Kidney (tissue), 14 donors: Measurements from ENCODE around the gene FARS2. TPM values are rescaled to one million over a fixed set of nuclear protein-coding genes. Genes with fewer than 3 reads are reported as not detected.

ENCODE experiments used
- DNase-seq, 5 donors: peaks; one replicate each; pipeline ENCODE4 v3.0.0-alpha.2; 2013 to 2020
- FAIRE-seq: peaks from 2 replicates; lab custom pipeline; 2012; peaks lifted over from hg19 to GRCh38; lab: Jason Lieb, UNC
- H3K27ac ChIP-seq, 2 donors: one replicate each; pipeline ENCODE4 v1.7.0; 2013; ENCODE audit warnings: low read depth in 2 of 2, low read length in 2 of 2, inconsistent platforms in 1 of 2
- H3K27me3 ChIP-seq: one replicate; pipeline ENCODE4 v1.7.1; 2013; ENCODE audit warnings: low read length, inconsistent platforms; ENCODE audit not compliant: control insufficient read depth, insufficient read depth
- H3K36me3 ChIP-seq, 3 donors: one replicate each; pipeline versions ENCODE4 v1.7.0 to v1.7.1; 2013; ENCODE audit warnings: low read length in 3 of 3, control low read depth in 1 of 3, inconsistent platforms in 1 of 3; ENCODE audit not compliant: insufficient read depth in 3 of 3, control insufficient read depth in 2 of 3
- H3K4me1 ChIP-seq, 3 donors: one replicate each; pipeline versions ENCODE4 v1.7.0 to v1.7.1; 2013; ENCODE audit warnings: low read length in 3 of 3, inconsistent platforms in 1 of 3, low read depth in 1 of 3; ENCODE audit not compliant: control insufficient read depth in 2 of 3, insufficient read depth in 2 of 3
- H3K4me3 ChIP-seq, 3 donors: one replicate each; pipeline versions ENCODE4 v1.7.0 to v1.8.1; 2013; ENCODE audit warnings: low read length in 3 of 3, control low read depth in 1 of 3, inconsistent platforms in 1 of 3
- H3K9ac ChIP-seq, 3 donors: one replicate each; pipeline versions ENCODE4 v1.7.0 to v1.7.1; 2013; ENCODE audit warnings: low read length in 3 of 3, control low read depth in 1 of 3, inconsistent platforms in 1 of 3
- H3K9me3 ChIP-seq, 3 donors: one replicate each; pipeline versions ENCODE4 v1.7.0 to v1.7.1; 2013; ENCODE audit warnings: low read length in 3 of 3, control low read depth in 1 of 3, inconsistent platforms in 1 of 3; ENCODE audit not compliant: control insufficient read depth in 2 of 3, insufficient read depth in 1 of 3
- intact Hi-C: fragments of 100-400 bp; cut with DNase I; formaldehyde crosslinking; loops from one replicate; pipeline ENCODE4 v1.11.1; 2022
- polyA plus RNA-seq: library from polyadenylated mRNA; stranded (reverse); fragments of 350-450 nt; fragmentation: Illumina TruSeq; extraction: RNeasy Lipid Tissue Mini Kit (QIAGEN cat#74804); gene quantifications from one replicate; pipeline ENCODE4 v1.2.3, GENCODE V29; 2014; ENCODE audit warnings: low read depth, low replicate concordance; ENCODE audit not compliant: insufficient read depth
- total RNA-seq: library from RNA; stranded (reverse); fragmentation: NEBNext Ultra II Directional; extraction: Animal tissue kit (Norgen Biotek cat#: 25700); gene quantifications from one replicate; pipeline ENCODE4 v1.2.1, GENCODE V29; 2021
- TF ChIP-seq, protein P1 (sequence below): IDR thresholded peaks from 3 replicates; pipeline ENCODE4 v1.5.1; 2012; ENCODE audit warnings: mild to moderate bottlenecking, moderate library complexity, borderline replicate concordance; ENCODE audit not compliant: insufficient read depth; ENCODE audit errors: extremely low read depth
- donor health status: control.
- donor health status: control.
- donor health status: control.
- donor health status: control.
- donor health status: control.
- donor health status: DM: yes; HTN: yes; CAD: no.
- donor health status: Normal renal cell carcinoma (clear cell type).

The FARS2 gene
- total and polyA plus RNA-seq, 2 donors from 2014 or later = 22.1 to 24.8 TPM

DNA sequence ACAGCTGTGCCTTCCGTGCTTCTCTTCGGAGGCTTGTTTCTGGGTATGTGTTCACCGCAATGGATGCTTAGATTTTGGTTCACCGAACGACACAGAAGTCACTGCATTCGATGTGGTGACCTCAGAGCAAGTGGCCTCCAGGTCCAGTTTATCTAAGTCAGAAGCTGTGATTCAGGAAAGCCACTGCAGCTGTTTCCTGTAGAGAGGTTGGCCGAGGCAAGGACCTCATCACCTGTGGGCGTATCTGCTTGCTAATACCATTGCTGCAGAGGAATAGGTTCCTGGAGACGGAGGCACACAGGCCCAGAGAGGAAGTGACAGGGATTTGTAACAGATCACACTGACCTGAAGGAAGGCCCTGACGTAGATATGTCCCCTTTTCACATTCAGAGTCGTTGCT lies 82.7 kb downstream of the FARS2 start:
- FAIRE-seq = no peak
- no peaks in the 10 kb centered on the region for H3K9me3 ChIP-seq

DNA sequence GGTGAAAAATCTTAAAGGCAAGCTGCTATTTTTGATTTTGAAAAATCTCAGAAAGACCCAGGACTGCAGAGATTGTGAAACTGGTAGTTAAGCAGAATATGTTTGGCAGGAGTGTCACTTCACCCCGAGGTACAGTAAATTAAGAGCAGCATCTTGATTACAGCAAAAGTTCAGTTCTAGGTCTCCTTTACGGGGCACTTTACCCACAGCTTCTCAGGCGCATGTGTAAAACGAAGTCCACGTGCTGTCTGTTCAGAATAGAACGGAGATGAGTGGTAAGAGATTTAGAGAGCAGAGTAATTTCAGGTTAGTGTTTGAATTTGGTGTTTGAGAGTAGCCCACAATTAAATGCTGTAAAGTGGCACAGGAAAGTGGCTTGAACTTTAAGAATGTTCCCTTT lies 84.0 kb downstream of the FARS2 start:
- TF ChIP-seq, protein P1, sequence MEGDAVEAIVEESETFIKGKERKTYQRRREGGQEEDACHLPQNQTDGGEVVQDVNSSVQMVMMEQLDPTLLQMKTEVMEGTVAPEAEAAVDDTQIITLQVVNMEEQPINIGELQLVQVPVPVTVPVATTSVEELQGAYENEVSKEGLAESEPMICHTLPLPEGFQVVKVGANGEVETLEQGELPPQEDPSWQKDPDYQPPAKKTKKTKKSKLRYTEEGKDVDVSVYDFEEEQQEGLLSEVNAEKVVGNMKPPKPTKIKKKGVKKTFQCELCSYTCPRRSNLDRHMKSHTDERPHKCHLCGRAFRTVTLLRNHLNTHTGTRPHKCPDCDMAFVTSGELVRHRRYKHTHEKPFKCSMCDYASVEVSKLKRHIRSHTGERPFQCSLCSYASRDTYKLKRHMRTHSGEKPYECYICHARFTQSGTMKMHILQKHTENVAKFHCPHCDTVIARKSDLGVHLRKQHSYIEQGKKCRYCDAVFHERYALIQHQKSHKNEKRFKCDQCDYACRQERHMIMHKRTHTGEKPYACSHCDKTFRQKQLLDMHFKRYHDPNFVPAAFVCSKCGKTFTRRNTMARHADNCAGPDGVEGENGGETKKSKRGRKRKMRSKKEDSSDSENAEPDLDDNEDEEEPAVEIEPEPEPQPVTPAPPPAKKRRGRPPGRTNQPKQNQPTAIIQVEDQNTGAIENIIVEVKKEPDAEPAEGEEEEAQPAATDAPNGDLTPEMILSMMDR = no peak
- DNase-seq = no peak
- Histone ChIP-seq H3K4me3 (no peak overlapping the region), H3K36me3 (no peaks in the 10 kb centered on the region), H3K27me3 (no peaks in the 10 kb centered on the region), H3K9me3 (no peaks in the 10 kb centered on the region), H3K27ac (no peak overlapping the region), H3K4me1 (no peaks in the 10 kb centered on the region), H3K9ac (no peak overlapping the region)
- FAIRE-seq = no peak
- intact Hi-C loops = no loop called here

More for the DNA sequence above, 82.7 kb downstream of the FARS2 start:
- H3K4me1 ChIP-seq = no peaks in the 10 kb centered on the region
- TF ChIP-seq, protein P1 = no peak
- no peak overlapping the region for H3K27ac ChIP-seq
- intact Hi-C loops = no loop called here
- H3K9ac ChIP-seq = no peak overlapping the region
- peak in 1 of 5 donors; percentile 26 for DNase-seq
- H3K27me3 ChIP-seq = no peaks in the 10 kb centered on the region
- H3K4me3 ChIP-seq = no peak overlapping the region
- no peaks in the 10 kb centered on the region for H3K36me3 ChIP-seq

GRCh38 chr6:5351552-5352210 lies 90.4 kb downstream of the FARS2 start:
- TF ChIP-seq, protein P1 = no peak
- H3K9me3 ChIP-seq = no peaks in the 10 kb centered on the region
- intact Hi-C loops = no loop called here

GRCh38 chr6:5353971-5354370 lies 92.7 kb downstream of the FARS2 start:
- H3K36me3 ChIP-seq = no peaks in the 10 kb centered on the region
- TF ChIP-seq, protein P1 = no peak
- H3K4me3 ChIP-seq = no peak overlapping the region
- intact Hi-C loops = no loop called here
- no peaks in the 10 kb centered on the region for H3K4me1 ChIP-seq
- H3K27ac ChIP-seq = no peak overlapping the region
- FAIRE-seq (no peak), DNase-seq (no peak)
- H3K9me3 ChIP-seq = no peaks in the 10 kb centered on the region
- H3K27me3 ChIP-seq = no peaks in the 10 kb centered on the region
- H3K9ac ChIP-seq = no peak overlapping the region

More at GRCh38 chr6:5351552-5352210, 90.4 kb downstream of the FARS2 start:
- no peak for FAIRE-seq
- no peak overlapping the region for H3K9ac ChIP-seq
- H3K4me1 ChIP-seq = no peaks in the 10 kb centered on the region
- DNase-seq = no peak
- no peaks in the 10 kb centered on the region for H3K27me3 ChIP-seq
- no peaks in the 10 kb centered on the region for H3K36me3 ChIP-seq
- H3K27ac ChIP-seq = no peak overlapping the region
- no peak overlapping the region for H3K4me3 ChIP-seq
